ENCODE results near the gene RALGAPA2. TPM values are rescaled to one million over a fixed set of nuclear protein-coding genes. Genes with fewer than 3 reads are reported as not detected.

RALGAPA2 gene
- total and polyA plus RNA-seq, 4 donors: 14.4 to 24.8 (median 18.0) TPM

DNA sequence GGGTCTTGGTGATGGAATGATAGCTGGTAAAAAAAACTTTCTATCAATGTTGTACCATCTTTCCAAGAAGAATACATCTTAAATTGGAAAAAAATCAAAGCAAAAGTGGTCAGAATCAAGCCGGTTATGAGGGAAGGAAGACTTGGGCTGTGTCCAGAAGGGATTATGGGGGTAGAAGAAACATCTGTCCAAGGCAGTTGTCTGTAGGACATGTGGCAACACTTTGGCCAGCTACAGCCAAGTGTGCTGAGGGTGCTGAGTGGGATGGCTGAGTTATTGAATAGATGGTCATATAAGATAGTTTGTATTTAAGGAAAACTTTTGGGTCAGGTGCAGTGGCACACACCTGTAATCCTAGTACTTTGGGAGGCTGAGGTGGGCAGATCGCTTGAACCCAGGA is 306.1 kb downstream of the RALGAPA2 start:
- H3K4me3 ChIP-seq (ENCODE audit: low read depth, low read length): no peak overlapping the region
- H3K27ac ChIP-seq (ENCODE audit: low read depth, low read length): no peak overlapping the region
- H3K9me3 ChIP-seq (ENCODE audit: control insufficient read depth, insufficient read depth, low read length): no peaks in the 10 kb centered on the region
- H3K4me1 ChIP-seq (ENCODE audit: control insufficient read depth, insufficient read depth, low read length): no peaks in the 10 kb centered on the region
- 100% methylated on average over 1 of the region's 2 CpGs for WGBS (ENCODE audit: insufficient coverage)
- H3K36me3 ChIP-seq (ENCODE audit: control insufficient read depth, insufficient read depth, low read length): no peaks in the 10 kb centered on the region
- no peak for DNase-seq (ENCODE audit: low read depth in 4 of 6, low spot score in 6 of 6)
- H3K27me3 ChIP-seq (ENCODE audit: control insufficient read depth, insufficient read depth, low read length): peaks cover 11% of the 10 kb centered on the region

DNA sequence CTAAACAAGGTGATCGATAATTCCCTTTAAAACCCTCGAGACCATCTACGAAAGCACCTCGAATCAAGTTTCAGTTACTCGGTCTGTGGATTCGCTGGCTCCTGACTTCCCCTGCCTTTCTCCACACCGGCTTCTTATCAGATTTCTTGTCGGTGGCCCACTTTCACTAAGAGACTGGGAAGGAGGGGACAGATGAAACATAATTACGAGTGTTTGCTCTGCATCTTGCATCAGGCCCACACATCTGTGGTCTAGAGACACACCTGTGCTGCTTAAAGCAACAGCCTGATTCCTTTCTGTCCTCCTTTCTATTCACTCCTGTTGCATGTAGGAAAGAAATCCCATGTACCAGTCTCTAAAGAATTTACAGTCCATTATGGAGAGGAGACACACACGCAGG is 306.8 kb downstream of the RALGAPA2 start:
- H3K36me3 ChIP-seq (ENCODE audit: control insufficient read depth, insufficient read depth, low read length): no peaks in the 10 kb centered on the region
- no peak overlapping the region for H3K4me3 ChIP-seq (ENCODE audit: low read depth, low read length)
- H3K27me3 ChIP-seq (ENCODE audit: control insufficient read depth, insufficient read depth, low read length): peaks cover 8% of the 10 kb centered on the region
- no peaks in the 10 kb centered on the region for H3K4me1 ChIP-seq (ENCODE audit: control insufficient read depth, insufficient read depth, low read length)
- no peak overlapping the region for H3K27ac ChIP-seq (ENCODE audit: low read depth, low read length)
- H3K9me3 ChIP-seq (ENCODE audit: control insufficient read depth, insufficient read depth, low read length): no peaks in the 10 kb centered on the region
- no peak for DNase-seq (ENCODE audit: low read depth in 4 of 6, low spot score in 6 of 6)
- 91% methylated on average over 8 of the region's 10 CpGs for WGBS (ENCODE audit: insufficient coverage)

DNA sequence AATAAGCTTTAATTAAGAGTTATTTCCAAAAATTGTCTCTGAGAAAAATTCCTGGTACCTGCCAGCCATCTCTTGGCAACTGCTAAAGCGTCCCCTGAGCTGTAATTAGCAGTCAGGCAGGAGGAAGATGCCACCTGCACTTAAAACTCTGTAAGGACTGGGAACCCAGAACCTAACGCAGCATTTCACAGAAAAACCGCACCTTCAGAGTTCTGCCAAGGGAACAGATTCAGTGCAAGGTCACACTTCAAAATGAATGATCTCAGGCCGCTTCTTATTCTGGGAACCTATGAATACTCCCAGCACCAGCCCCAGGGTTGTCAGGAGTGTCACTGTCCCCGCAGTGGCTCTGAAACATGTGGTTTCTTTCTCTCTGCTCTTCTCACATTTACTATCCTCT is 307.8 kb downstream of the RALGAPA2 start:
- Histone ChIP-seq H3K9me3 (ENCODE audit: control insufficient read depth, insufficient read depth, low read length) (no peaks in the 10 kb centered on the region), H3K27me3 (ENCODE audit: control insufficient read depth, insufficient read depth, low read length) (peaks cover 7% of the 10 kb centered on the region), H3K27ac (ENCODE audit: low read depth, low read length) (no peak overlapping the region), H3K4me3 (ENCODE audit: low read depth, low read length) (no peak overlapping the region), H3K36me3 (ENCODE audit: control insufficient read depth, insufficient read depth, low read length) (no peaks in the 10 kb centered on the region), H3K4me1 (ENCODE audit: control insufficient read depth, insufficient read depth, low read length) (no peaks in the 10 kb centered on the region)
- no peak for DNase-seq (ENCODE audit: low read depth in 4 of 6, low spot score in 6 of 6)
- 88% methylated on average over 4 of the region's 5 CpGs for WGBS (ENCODE audit: insufficient coverage)

DNA sequence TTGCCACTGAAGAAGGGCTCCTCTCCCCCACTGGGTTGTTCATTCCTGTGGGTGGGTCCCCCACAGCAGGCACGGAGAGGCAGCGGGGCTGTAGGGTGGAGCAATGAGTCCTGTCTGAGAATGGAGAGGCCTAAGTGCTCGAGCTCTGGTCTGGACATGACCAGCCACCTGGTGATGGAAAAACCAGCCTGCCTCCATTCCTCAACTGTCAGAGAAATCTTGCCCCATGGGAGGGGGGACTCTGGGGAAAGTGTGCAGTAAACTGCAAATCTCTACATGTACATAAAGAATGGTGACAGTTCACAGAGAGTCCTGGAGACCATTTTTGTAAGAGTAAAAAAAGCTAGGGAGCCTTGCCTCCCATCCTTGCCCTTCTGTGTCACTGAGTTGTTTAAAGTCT is 310.5 kb downstream of the RALGAPA2 start:
- DNase-seq (ENCODE audit: low read depth in 4 of 6, low spot score in 6 of 6): no peak
- Histone ChIP-seq H3K27me3 (ENCODE audit: control insufficient read depth, insufficient read depth, low read length) (peaks cover 7% of the 10 kb centered on the region), H3K36me3 (ENCODE audit: control insufficient read depth, insufficient read depth, low read length) (no peaks in the 10 kb centered on the region), H3K4me3 (ENCODE audit: low read depth, low read length) (no peak overlapping the region), H3K9me3 (ENCODE audit: control insufficient read depth, insufficient read depth, low read length) (no peaks in the 10 kb centered on the region), H3K4me1 (ENCODE audit: control insufficient read depth, insufficient read depth, low read length) (peaks cover 6% of the 10 kb centered on the region), H3K27ac (ENCODE audit: low read depth, low read length) (no peak overlapping the region)
- WGBS (ENCODE audit: insufficient coverage): no CpG with 5 or more reads among the region's 3 CpGs

DNA sequence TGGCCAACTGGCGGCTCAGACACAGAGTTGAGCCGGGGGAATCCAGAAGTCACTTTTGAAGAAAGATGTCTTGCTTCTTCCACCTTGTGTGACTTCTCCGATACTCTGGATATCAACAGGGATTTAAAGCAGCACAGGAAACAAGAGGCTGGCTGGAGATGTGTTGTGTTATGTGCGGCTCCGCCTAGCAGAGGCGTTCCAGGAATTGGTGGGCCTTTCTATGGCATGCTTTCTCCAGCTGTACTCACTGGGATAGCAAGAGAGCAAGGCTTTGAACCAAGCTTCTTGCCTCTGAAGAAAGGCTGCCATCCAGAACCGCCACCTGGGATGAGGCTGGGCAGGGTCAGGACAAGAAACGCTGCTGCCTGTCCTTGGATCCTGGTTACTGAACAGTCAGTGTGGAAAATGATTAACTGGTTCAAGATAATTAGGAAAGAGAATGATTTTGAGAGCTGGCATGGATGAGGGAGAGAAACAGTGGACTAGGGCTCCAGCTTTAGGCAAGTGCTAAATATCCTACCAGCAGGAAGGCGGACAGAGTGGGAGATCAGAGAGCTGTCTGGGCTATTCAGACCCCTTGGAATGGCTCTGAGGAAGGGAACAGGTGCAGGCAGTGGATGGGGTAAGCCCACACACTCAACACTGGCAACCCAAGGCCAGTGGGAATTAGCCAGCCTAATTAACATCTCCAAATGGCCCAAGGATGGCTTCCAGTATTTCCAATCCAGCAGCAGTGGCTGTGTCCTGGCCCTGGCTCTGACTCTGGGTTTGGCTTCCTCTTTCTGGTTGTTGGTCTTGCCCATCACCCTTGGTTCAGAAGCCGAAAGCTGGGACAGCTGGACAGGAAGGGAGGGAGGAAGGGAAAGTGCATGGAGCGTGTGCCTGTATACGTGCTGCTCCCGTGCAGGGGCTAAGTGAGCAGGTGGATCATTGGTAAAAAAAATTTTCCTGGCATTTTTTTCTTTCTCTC is 312.6 kb downstream of the RALGAPA2 start:
- H3K36me3 ChIP-seq (ENCODE audit: control insufficient read depth, insufficient read depth, low read length): peaks cover 16% of the 10 kb centered on the region
- H3K4me3 ChIP-seq (ENCODE audit: low read depth, low read length): no peak overlapping the region
- 93% methylated on average over 9 of the region's 13 CpGs for WGBS (ENCODE audit: insufficient coverage)
- no peaks in the 10 kb centered on the region for H3K9me3 ChIP-seq (ENCODE audit: control insufficient read depth, insufficient read depth, low read length)
- DNase-seq (ENCODE audit: low read depth in 4 of 6, low spot score in 6 of 6): peak in 2 of 6 donors; percentile 26 to 54
- no peak overlapping the region for H3K27ac ChIP-seq (ENCODE audit: low read depth, low read length)
- H3K27me3 ChIP-seq (ENCODE audit: control insufficient read depth, insufficient read depth, low read length): peaks cover 10% of the 10 kb centered on the region
- peaks cover 6% of the 10 kb centered on the region for H3K4me1 ChIP-seq (ENCODE audit: control insufficient read depth, insufficient read depth, low read length)

DNA sequence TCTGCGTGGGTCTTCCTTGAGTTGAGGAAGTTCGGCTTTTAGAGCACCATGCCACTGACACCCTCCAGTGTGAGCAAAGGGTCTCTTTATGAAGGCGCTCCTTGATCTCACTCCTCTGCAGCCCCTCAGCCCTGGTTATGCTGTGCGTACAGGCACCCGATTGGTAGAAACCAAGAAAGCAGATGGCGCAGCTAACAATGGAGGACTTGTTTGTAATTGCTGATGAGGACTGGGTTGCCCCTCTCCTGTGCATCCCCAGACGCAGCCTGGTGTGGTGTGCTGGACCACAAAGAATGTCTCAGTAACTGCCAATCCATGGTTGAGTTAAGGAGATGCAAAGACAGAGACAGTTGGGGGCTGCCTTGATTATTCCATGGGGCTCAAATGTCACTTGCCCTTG is 314.3 kb downstream of the RALGAPA2 start:
- H3K36me3 ChIP-seq (ENCODE audit: control insufficient read depth, insufficient read depth, low read length): peaks cover 16% of the 10 kb centered on the region
- H3K4me1 ChIP-seq (ENCODE audit: control insufficient read depth, insufficient read depth, low read length): peaks cover 8% of the 10 kb centered on the region
- no peaks in the 10 kb centered on the region for H3K9me3 ChIP-seq (ENCODE audit: control insufficient read depth, insufficient read depth, low read length)
- H3K4me3 ChIP-seq (ENCODE audit: low read depth, low read length): no peak overlapping the region
- peak in 3 of 6 donors; percentile 31 to 64 (median 57) for DNase-seq (ENCODE audit: low read depth in 4 of 6, low spot score in 6 of 6)
- peaks cover 8% of the 10 kb centered on the region for H3K27me3 ChIP-seq (ENCODE audit: control insufficient read depth, insufficient read depth, low read length)
- H3K27ac ChIP-seq (ENCODE audit: low read depth, low read length): no peak overlapping the region
- WGBS (ENCODE audit: insufficient coverage): 80% methylated on average over 4 of the region's 7 CpGs

DNA sequence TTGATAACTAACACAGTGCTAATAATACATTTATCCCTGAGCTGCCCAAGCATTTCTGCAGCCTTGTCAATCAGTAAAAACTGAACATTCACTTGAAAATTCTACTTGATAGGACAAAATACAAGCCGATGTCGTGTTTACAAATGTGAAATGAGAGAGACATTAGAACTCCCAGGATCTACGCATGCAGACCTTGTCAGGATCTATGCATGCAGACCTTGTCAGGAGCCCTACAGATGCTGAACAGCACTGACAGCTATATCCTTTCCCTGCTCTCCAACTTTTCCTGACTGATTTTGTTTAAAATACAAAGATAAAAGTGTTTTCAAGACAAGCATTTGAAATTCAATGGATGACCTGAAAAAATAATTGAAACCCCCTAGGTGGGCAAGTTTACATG is 315.6 kb downstream of the RALGAPA2 start:
- H3K27ac ChIP-seq (ENCODE audit: low read depth, low read length): no peak overlapping the region
- no peaks in the 10 kb centered on the region for H3K9me3 ChIP-seq (ENCODE audit: control insufficient read depth, insufficient read depth, low read length)
- H3K4me1 ChIP-seq (ENCODE audit: control insufficient read depth, insufficient read depth, low read length): peaks cover 10% of the 10 kb centered on the region
- H3K27me3 ChIP-seq (ENCODE audit: control insufficient read depth, insufficient read depth, low read length): peaks cover 10% of the 10 kb centered on the region
- 100% methylated on average over 3 of the region's 3 CpGs for WGBS (ENCODE audit: insufficient coverage)
- H3K4me3 ChIP-seq (ENCODE audit: low read depth, low read length): no peak overlapping the region
- DNase-seq (ENCODE audit: low read depth in 4 of 6, low spot score in 6 of 6): no peak
- peaks cover 25% of the 10 kb centered on the region for H3K36me3 ChIP-seq (ENCODE audit: control insufficient read depth, insufficient read depth, low read length)

DNA sequence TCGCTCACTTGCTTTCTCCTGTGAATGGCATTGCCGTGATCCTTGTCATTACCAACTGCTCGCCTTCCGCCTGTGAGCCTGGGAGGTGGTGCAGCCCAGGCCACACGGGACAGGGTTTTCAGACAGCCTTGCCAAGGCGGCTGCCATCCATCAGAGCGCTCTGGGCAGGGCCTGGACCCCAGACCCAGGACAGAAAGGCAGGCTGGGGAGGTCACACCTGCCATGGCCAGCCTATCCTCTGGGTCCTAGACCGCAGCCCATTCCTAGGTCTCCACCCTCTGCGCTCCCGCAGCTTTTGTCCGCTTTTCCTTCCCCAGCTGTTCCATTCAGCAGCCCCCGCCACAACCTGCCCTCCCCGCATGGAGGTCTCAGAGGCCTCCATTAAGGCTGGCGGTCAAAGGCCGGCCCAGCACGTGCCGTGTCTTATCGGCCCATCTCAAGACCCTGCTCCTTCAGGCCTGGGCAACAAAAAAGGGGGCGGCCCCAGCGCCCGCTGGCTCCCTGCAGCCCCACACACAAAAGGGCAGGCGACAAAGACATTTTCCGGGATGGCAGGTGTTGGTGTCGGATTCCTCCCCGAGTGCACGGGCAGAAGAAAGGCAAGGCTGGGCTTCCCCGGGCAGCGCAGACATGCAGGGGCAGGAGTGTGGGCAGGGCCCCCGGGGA is 316.4 kb downstream of the RALGAPA2 start:
- 59% methylated on average over 28 of the region's 29 CpGs for WGBS (ENCODE audit: insufficient coverage)
- peaks cover 31% of the 10 kb centered on the region for H3K36me3 ChIP-seq (ENCODE audit: control insufficient read depth, insufficient read depth, low read length)
- H3K4me3 ChIP-seq (ENCODE audit: low read depth, low read length): no peak overlapping the region
- peaks cover 10% of the 10 kb centered on the region for H3K27me3 ChIP-seq (ENCODE audit: control insufficient read depth, insufficient read depth, low read length)
- DNase-seq (ENCODE audit: low read depth in 4 of 6, low spot score in 6 of 6): no peak
- no peak overlapping the region for H3K27ac ChIP-seq (ENCODE audit: low read depth, low read length)
- H3K9me3 ChIP-seq (ENCODE audit: control insufficient read depth, insufficient read depth, low read length): no peaks in the 10 kb centered on the region
- peaks cover 10% of the 10 kb centered on the region for H3K4me1 ChIP-seq (ENCODE audit: control insufficient read depth, insufficient read depth, low read length)

DNA sequence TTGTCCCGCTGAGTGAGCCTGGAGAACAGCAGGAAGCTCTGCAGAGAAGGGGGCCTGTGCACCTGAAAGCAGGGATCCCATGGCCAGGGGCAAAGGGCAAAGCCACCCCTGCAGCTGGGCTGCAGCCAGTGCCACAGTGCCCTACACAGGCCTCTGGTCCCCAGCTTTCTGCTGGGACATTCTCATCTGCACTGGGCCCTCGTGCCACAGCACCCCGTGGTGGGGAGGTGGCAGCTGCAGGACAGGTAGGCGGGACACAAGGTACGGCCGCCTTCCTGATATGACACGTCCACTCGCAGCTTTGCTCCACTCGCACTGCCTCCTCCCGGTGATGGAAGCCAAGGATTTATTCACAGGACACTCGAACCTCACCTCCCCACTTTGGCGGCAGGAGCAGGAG is 317.4 kb downstream of the RALGAPA2 start:
- Histone ChIP-seq H3K9me3 (ENCODE audit: control insufficient read depth, insufficient read depth, low read length) (no peaks in the 10 kb centered on the region), H3K27ac (ENCODE audit: low read depth, low read length) (no peak overlapping the region), H3K27me3 (ENCODE audit: control insufficient read depth, insufficient read depth, low read length) (peaks cover 10% of the 10 kb centered on the region), H3K36me3 (ENCODE audit: control insufficient read depth, insufficient read depth, low read length) (peaks cover 32% of the 10 kb centered on the region), H3K4me1 (ENCODE audit: control insufficient read depth, insufficient read depth, low read length) (peaks cover 10% of the 10 kb centered on the region), H3K4me3 (ENCODE audit: low read depth, low read length) (no peak overlapping the region)
- 95% methylated on average over 12 of the region's 12 CpGs for WGBS (ENCODE audit: insufficient coverage)
- DNase-seq (ENCODE audit: low read depth in 4 of 6, low spot score in 6 of 6): no peak
